DMS 273 (cell line): ENCODE data around the gene RAD51.

Experiments used
- DNase-seq: peaks from one replicate; lab custom pipeline; 2025; ENCODE audit not compliant: unreplicated experiment; lab: John Stamatoyannopoulos, UW

RAD51 gene

GRCh38 chr15:40776537-40777141 lies 81.7 kb downstream of the RAD51 start:
- peak; percentile 14 for DNase-seq
